Measurements from ENCODE around the gene TSC22D4. TPM values are rescaled to one million over a fixed set of nuclear protein-coding genes. Genes with fewer than 3 reads are reported as not detected.
A peak's percentile ranks its signal among the peaks of the same experiment; 100 is the strongest.
"Not testable (repeated sequence)": the region's sequence is repeated elsewhere in the genome, so short reads cannot be mapped to it uniquely, and the experiment has no call there.

TSC22D4 gene
- total RNA-seq, 4 donors from 2014 or later, result 29.2 to 65.0 (median 33.7) TPM

GRCh38 chr7:100510437-100511239 lies 31.6 kb upstream of the TSC22D4 start:
- Histone ChIP-seq H3K9me3 (no peaks in the 10 kb centered on the region), H3K4me3 (no peak overlapping the region), H3K4me1 (peaks cover 3 to 23% (median 7%) of the 10 kb centered on the region in 3 donors), H3K27ac (no peak overlapping the region), H3K27me3 (no peaks in the 10 kb centered on the region), H3K36me3 (no peaks in the 10 kb centered on the region)
- 82 to 88% methylated on average over 9 of the region's 9 CpGs for WGBS, 2 donors
- TF ChIP-seq CTCF (IDR thresholded peaks at IDR 0.05) (no peak), POLR2A (IDR thresholded peaks at IDR 0.05) (no peak)
- intact Hi-C loops (cut with DNase I), result no loop called here
- no peak for DNase-seq

- H3K9me3 ChIP-seq, result no peaks in the 10 kb centered on the region
- intact Hi-C loops (cut with DNase I), result no loop called here
- DNase-seq, result no peak
- TF ChIP-seq CTCF (IDR thresholded peaks at IDR 0.05) (no peak), POLR2A (IDR thresholded peaks at IDR 0.05) (no peak)
- H3K4me1 ChIP-seq, result peaks cover 0 to 13% (median 0%) of the 10 kb centered on the region in 3 donors
- no peaks in the 10 kb centered on the region for H3K27me3 ChIP-seq
- WGBS, 2 donors, result 18 to 42% methylated on average over 3 to 4 of the region's 15 CpGs
- H3K36me3 ChIP-seq, result no peaks in the 10 kb centered on the region
- H3K27ac ChIP-seq, result peak overlapping the region; percentile 3 to 53 (median 45)
- no peak overlapping the region for H3K4me3 ChIP-seq
Observed at GRCh38 chr7:100509231-100509630, 30.2 kb upstream of the TSC22D4 start.

- Histone ChIP-seq H3K36me3 (no peaks in the 10 kb centered on the region), H3K4me3 (no peak overlapping the region), H3K27ac (no peak overlapping the region), H3K4me1 (peaks cover 0 to 13% (median 0%) of the 10 kb centered on the region in 3 donors), H3K27me3 (no peaks in the 10 kb centered on the region), H3K9me3 (no peaks in the 10 kb centered on the region)
- intact Hi-C loops (cut with DNase I), result no loop called here
- TF ChIP-seq CTCF (IDR thresholded peaks at IDR 0.05) (no peak), POLR2A (IDR thresholded peaks at IDR 0.05) (no peak)
- no peak for DNase-seq
- WGBS, 2 donors, result 50 to 62% methylated on average over 6 to 7 of the region's 8 CpGs
Observed at GRCh38 chr7:100506356-100506923, 27.4 kb upstream of the TSC22D4 start.

- H3K4me1 ChIP-seq, result peaks cover 0 to 13% (median 0%) of the 10 kb centered on the region in 3 donors
- WGBS, 2 donors, result 86 to 94% methylated on average over 9 of the region's 9 CpGs
- H3K36me3 ChIP-seq, result no peaks in the 10 kb centered on the region
- TF ChIP-seq CTCF (IDR thresholded peaks at IDR 0.05) (no peak), POLR2A (IDR thresholded peaks at IDR 0.05) (no peak)
- H3K4me3 ChIP-seq, result no peak overlapping the region
- H3K9me3 ChIP-seq, result no peaks in the 10 kb centered on the region
- intact Hi-C loops (cut with DNase I), result no loop called here
- H3K27me3 ChIP-seq, result no peaks in the 10 kb centered on the region
- no peak overlapping the region for H3K27ac ChIP-seq
- no peak for DNase-seq
Observed at GRCh38 chr7:100504887-100505611, 26.0 kb upstream of the TSC22D4 start.

GRCh38 chr7:100504031-100504430 lies 25.0 kb upstream of the TSC22D4 start:
- WGBS, 2 donors, result 79 to 92% methylated on average over 3 of the region's 3 CpGs
- intact Hi-C loops (cut with DNase I), result not testable (repeated sequence)

GRCh38 chr7:100500743-100501142 lies 21.7 kb upstream of the TSC22D4 start:
- H3K4me1 ChIP-seq; DNase-seq; H3K27me3 ChIP-seq; H3K27ac ChIP-seq; H3K36me3 ChIP-seq; H3K9me3 ChIP-seq; H3K4me3 ChIP-seq; intact Hi-C loops (cut with DNase I): not testable (repeated sequence)
- 80 to 90% methylated on average over 2 of the region's 2 CpGs for WGBS, 2 donors

More at GRCh38 chr7:100504031-100504430, 25.0 kb upstream of the TSC22D4 start:
- H3K27me3 ChIP-seq, DNase-seq, H3K27ac ChIP-seq, H3K36me3 ChIP-seq, H3K4me1 ChIP-seq, H3K9me3 ChIP-seq, H3K4me3 ChIP-seq: not testable (repeated sequence)

Measured in esophagus squamous epithelium (tissue), 5 donors.